ENCODE results near the gene UBE2J2. TPM values are rescaled to one million over a fixed set of nuclear protein-coding genes. Genes with fewer than 3 reads are reported as not detected.

Gene UBE2J2
- total and polyA plus RNA-seq, 2 of the 13 experiments (the other 11 are each of a cell fraction or from before 2014, with no cell fraction given): 25.4 to 29.4 TPM

DNA sequence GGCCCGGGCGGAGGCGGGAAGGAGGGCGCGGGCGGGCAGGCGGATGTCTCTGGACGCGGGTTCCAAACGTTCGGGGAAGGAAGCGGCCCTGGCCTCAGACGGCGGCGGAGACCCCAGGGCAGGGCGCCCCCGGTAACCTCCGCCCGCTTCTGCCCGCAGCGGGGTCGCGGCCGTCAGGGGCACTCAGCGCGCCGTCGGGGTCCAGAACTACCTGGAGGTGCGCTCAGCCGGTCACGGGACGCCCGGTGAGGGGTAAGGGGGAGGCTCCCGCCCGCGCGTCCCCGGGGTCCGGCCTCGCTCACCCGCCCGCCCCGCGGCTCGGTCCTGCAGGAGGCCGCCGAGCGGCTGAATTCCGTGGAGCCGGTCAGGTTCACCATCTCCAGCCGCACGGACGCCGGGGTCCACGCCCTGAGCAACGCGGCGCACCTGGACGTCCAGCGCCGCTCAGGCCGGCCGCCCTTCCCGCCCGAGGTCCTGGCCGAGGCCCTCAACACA lies 35.1 kb upstream of the UBE2J2 start (continued):
- TF ChIP-seq, protein P1, sequence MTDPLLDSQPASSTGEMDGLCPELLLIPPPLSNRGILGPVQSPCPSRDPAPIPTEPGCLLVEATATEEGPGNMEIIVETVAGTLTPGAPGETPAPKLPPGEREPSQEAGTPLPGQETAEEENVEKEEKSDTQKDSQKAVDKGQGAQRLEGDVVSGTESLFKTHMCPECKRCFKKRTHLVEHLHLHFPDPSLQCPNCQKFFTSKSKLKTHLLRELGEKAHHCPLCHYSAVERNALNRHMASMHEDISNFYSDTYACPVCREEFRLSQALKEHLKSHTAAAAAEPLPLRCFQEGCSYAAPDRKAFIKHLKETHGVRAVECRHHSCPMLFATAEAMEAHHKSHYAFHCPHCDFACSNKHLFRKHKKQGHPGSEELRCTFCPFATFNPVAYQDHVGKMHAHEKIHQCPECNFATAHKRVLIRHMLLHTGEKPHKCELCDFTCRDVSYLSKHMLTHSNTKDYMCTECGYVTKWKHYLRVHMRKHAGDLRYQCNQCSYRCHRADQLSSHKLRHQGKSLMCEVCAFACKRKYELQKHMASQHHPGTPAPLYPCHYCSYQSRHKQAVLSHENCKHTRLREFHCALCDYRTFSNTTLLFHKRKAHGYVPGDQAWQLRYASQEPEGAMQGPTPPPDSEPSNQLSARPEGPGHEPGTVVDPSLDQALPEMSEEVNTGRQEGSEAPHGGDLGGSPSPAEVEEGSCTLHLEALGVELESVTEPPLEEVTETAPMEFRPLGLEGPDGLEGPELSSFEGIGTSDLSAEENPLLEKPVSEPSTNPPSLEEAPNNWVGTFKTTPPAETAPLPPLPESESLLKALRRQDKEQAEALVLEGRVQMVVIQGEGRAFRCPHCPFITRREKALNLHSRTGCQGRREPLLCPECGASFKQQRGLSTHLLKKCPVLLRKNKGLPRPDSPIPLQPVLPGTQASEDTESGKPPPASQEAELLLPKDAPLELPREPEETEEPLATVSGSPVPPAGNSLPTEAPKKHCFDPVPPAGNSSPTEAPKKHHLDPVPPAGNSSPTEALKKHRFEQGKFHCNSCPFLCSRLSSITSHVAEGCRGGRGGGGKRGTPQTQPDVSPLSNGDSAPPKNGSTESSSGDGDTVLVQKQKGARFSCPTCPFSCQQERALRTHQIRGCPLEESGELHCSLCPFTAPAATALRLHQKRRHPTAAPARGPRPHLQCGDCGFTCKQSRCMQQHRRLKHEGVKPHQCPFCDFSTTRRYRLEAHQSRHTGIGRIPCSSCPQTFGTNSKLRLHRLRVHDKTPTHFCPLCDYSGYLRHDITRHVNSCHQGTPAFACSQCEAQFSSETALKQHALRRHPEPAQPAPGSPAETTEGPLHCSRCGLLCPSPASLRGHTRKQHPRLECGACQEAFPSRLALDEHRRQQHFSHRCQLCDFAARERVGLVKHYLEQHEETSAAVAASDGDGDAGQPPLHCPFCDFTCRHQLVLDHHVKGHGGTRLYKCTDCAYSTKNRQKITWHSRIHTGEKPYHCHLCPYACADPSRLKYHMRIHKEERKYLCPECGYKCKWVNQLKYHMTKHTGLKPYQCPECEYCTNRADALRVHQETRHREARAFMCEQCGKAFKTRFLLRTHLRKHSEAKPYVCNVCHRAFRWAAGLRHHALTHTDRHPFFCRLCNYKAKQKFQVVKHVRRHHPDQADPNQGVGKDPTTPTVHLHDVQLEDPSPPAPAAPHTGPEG (CRISPR knock-in tag; IDR thresholded peaks at IDR 0.05): peak; percentile 85; the same call in 1 of the 2 replicates
- TF ChIP-seq, protein P2, sequence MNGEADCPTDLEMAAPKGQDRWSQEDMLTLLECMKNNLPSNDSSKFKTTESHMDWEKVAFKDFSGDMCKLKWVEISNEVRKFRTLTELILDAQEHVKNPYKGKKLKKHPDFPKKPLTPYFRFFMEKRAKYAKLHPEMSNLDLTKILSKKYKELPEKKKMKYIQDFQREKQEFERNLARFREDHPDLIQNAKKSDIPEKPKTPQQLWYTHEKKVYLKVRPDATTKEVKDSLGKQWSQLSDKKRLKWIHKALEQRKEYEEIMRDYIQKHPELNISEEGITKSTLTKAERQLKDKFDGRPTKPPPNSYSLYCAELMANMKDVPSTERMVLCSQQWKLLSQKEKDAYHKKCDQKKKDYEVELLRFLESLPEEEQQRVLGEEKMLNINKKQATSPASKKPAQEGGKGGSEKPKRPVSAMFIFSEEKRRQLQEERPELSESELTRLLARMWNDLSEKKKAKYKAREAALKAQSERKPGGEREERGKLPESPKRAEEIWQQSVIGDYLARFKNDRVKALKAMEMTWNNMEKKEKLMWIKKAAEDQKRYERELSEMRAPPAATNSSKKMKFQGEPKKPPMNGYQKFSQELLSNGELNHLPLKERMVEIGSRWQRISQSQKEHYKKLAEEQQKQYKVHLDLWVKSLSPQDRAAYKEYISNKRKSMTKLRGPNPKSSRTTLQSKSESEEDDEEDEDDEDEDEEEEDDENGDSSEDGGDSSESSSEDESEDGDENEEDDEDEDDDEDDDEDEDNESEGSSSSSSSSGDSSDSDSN (CRISPR knock-in tag; IDR thresholded peaks at IDR 0.05): peak; percentile 59; the same call in 1 of the 2 replicates
- TF ChIP-seq, protein P3, sequence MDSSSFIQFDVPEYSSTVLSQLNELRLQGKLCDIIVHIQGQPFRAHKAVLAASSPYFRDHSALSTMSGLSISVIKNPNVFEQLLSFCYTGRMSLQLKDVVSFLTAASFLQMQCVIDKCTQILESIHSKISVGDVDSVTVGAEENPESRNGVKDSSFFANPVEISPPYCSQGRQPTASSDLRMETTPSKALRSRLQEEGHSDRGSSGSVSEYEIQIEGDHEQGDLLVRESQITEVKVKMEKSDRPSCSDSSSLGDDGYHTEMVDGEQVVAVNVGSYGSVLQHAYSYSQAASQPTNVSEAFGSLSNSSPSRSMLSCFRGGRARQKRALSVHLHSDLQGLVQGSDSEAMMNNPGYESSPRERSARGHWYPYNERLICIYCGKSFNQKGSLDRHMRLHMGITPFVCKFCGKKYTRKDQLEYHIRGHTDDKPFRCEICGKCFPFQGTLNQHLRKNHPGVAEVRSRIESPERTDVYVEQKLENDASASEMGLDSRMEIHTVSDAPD (CRISPR knock-in tag; IDR thresholded peaks at IDR 0.05): no peak
- TF ChIP-seq, protein P4, sequence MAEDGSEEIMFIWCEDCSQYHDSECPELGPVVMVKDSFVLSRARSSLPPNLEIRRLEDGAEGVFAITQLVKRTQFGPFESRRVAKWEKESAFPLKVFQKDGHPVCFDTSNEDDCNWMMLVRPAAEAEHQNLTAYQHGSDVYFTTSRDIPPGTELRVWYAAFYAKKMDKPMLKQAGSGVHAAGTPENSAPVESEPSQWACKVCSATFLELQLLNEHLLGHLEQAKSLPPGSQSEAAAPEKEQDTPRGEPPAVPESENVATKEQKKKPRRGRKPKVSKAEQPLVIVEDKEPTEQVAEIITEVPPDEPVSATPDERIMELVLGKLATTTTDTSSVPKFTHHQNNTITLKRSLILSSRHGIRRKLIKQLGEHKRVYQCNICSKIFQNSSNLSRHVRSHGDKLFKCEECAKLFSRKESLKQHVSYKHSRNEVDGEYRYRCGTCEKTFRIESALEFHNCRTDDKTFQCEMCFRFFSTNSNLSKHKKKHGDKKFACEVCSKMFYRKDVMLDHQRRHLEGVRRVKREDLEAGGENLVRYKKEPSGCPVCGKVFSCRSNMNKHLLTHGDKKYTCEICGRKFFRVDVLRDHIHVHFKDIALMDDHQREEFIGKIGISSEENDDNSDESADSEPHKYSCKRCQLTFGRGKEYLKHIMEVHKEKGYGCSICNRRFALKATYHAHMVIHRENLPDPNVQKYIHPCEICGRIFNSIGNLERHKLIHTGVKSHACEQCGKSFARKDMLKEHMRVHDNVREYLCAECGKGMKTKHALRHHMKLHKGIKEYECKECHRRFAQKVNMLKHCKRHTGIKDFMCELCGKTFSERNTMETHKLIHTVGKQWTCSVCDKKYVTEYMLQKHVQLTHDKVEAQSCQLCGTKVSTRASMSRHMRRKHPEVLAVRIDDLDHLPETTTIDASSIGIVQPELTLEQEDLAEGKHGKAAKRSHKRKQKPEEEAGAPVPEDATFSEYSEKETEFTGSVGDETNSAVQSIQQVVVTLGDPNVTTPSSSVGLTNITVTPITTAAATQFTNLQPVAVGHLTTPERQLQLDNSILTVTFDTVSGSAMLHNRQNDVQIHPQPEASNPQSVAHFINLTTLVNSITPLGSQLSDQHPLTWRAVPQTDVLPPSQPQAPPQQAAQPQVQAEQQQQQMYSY (CRISPR knock-in tag; IDR thresholded peaks at IDR 0.05): no peak
- TF ChIP-seq ZSCAN21 (CRISPR knock-in tag; IDR thresholded peaks at IDR 0.05; ENCODE audit: borderline replicate concordance) (no peak), POLR2G (IDR thresholded peaks at IDR 0.05; ENCODE audit: low read depth, low read length) (peak; percentile 43; the same call in 1 of the 2 replicates), ZNF891 (CRISPR knock-in tag; IDR thresholded peaks at IDR 0.05) (no peak), MATR3 (CRISPR knock-in tag; IDR thresholded peaks at IDR 0.05) (no peak), TMF1 (CRISPR knock-in tag; IDR thresholded peaks at IDR 0.05; ENCODE audit: low read depth) (no peak), BCL6 (CRISPR knock-in tag; IDR thresholded peaks at IDR 0.05) (no peak), CREM (IDR thresholded peaks at IDR 0.05) (no peak), CREM (CRISPR knock-in tag; IDR thresholded peaks at IDR 0.05) (no peak; the same call in 1 of the 2 replicates), RBAK (CRISPR knock-in tag; IDR thresholded peaks at IDR 0.05) (no peak), ZNF563 (CRISPR knock-in tag; IDR thresholded peaks at IDR 0.05) (0 out of 2 replicates have a peak, but pooled peaks have one; percentile 57), ZNF253 (CRISPR knock-in tag; IDR thresholded peaks at IDR 0.05; ENCODE audit: borderline replicate concordance) (no peak), ZNF850 (CRISPR knock-in tag; conservative IDR thresholded peaks at IDR 0.05) (0 out of 2 replicates have a peak, but pooled peaks have one; percentile 17), RFX1 (IDR thresholded peaks at IDR 0.05) (no peak)

All from HepG2 (cell line).